K562 treated with DMSO at 1 percent for 48 hours (cell line): Measurements from ENCODE around the gene RCHY1. TPM values are rescaled to one million over a fixed set of nuclear protein-coding genes. Genes with fewer than 3 reads are reported as not detected.

Experiments
- total RNA-seq: library from RNA; unstranded; fragments of 300-600 nt; gene quantifications from 2 replicates; pipeline ENCODE4 v1.2.3, GENCODE V29; 2022; ENCODE audit warnings: low replicate concordance; ENCODE audit errors: extremely low read depth

Gene RCHY1
- total RNA-seq = not detected in 2 replicates

GRCh38 chr4:75514131-75514948 is at the start of gene RCHY1, which contains the start of gene THAP6:
Gene RCHY1 (minus strand): TSS chr4:75514403. CDS start chr4:75514286, 117 bp downstream.
Gene THAP6 (plus strand): TSS chr4:75514473. CDS start chr4:75515453, 980 bp downstream.

GRCh38 chr4:75555294-75556164 is 41.3 kb upstream of the RCHY1 start, which contains the start of gene ODAPH:
Gene ODAPH (plus strand): TSS chr4:75556066. CDS start chr4:75556083, 17 bp downstream.

Other genes with a start within 250 kb of the RCHY1 start
- gene THAP6, start 70 bp upstream of the RCHY1 start, total RNA-seq = not detected in 2 replicates
- not detected in 2 replicates for gene ODAPH, start 41.7 kb upstream of the RCHY1 start, total RNA-seq
- gene CDKL2, start 116.1 kb upstream of the RCHY1 start, total RNA-seq = not detected in 2 replicates
- gene G3BP2, start 159.0 kb upstream of the RCHY1 start, total RNA-seq = not detected in 2 replicates
- not detected in 2 replicates for gene USO1, start 210.2 kb upstream of the RCHY1 start, total RNA-seq